ENCODE results near the gene ZFAND2B.
"Not testable (repeated sequence)": the region's sequence is repeated elsewhere in the genome, so short reads cannot be mapped to it uniquely, and the experiment has no call there.

Gene ZFAND2B

DNA sequence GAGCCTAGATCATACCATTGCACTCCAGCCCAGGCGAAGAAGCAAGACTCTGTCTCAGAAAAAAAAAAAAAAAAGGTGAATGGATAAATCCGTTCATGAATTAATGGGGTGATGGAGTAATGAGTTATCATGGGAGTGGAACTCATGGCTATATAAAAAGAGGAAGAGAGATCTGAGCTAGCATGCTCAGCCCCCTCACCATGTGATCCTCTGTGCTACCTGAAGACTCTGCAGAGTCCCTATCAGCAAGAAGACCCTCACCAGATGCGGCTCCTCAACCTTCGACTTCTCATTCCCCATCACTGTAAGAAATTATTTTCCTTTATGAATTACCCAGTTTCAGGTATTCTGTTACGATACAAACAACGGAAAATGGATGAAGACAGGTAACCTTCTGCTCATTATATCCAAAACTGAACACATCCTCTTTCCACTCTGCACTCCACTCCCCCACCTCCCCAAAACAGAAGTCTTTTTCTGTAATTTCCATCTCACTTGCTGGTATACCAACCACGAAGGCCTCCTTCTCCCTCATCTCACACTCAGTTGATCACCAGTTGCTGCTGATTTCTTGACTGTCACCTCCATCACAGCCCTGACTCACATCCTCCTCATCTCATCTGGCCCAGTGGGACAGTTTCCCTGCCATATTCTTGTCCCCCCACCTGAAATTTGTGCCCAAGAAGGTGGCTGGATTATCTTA lies 19.7 kb upstream of the ZFAND2B start:
- H3K4me3 ChIP-seq (ENCODE audit: control insufficient read depth, low read depth, low read length): no peak overlapping the region
- no peak for DNase-seq (ENCODE audit: low read depth)
- TF ChIP-seq, protein P1, sequence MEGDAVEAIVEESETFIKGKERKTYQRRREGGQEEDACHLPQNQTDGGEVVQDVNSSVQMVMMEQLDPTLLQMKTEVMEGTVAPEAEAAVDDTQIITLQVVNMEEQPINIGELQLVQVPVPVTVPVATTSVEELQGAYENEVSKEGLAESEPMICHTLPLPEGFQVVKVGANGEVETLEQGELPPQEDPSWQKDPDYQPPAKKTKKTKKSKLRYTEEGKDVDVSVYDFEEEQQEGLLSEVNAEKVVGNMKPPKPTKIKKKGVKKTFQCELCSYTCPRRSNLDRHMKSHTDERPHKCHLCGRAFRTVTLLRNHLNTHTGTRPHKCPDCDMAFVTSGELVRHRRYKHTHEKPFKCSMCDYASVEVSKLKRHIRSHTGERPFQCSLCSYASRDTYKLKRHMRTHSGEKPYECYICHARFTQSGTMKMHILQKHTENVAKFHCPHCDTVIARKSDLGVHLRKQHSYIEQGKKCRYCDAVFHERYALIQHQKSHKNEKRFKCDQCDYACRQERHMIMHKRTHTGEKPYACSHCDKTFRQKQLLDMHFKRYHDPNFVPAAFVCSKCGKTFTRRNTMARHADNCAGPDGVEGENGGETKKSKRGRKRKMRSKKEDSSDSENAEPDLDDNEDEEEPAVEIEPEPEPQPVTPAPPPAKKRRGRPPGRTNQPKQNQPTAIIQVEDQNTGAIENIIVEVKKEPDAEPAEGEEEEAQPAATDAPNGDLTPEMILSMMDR (conservative IDR thresholded peaks at IDR 0.05; ENCODE audit: control insufficient read depth, insufficient read depth, low read depth, low read length): no peak

GRCh38 chr2:219197388-219197787 lies 9.2 kb upstream of the ZFAND2B start:
- DNase-seq (ENCODE audit: low read depth): no peak
- TF ChIP-seq, protein P1 (conservative IDR thresholded peaks at IDR 0.05; ENCODE audit: control insufficient read depth, insufficient read depth, low read depth, low read length): no peak
- no peak overlapping the region for H3K4me3 ChIP-seq (ENCODE audit: control insufficient read depth, low read depth, low read length)

- DNase-seq (ENCODE audit: low read depth): no peak
Measured at GRCh38 chr2:219198974-219199373, 7.6 kb upstream of the ZFAND2B start.

GRCh38 chr2:219199470-219200211 lies 6.9 kb upstream of the ZFAND2B start:
- TF ChIP-seq, protein P1 (conservative IDR thresholded peaks at IDR 0.05; ENCODE audit: control insufficient read depth, insufficient read depth, low read depth, low read length): no peak
- DNase-seq (ENCODE audit: low read depth): no peak
- H3K4me3 ChIP-seq (ENCODE audit: control insufficient read depth, low read depth, low read length): no peak overlapping the region

More at GRCh38 chr2:219198974-219199373, 7.6 kb upstream of the ZFAND2B start:
- H3K4me3 ChIP-seq (ENCODE audit: control insufficient read depth, low read depth, low read length): no peak overlapping the region
- TF ChIP-seq, protein P1 (conservative IDR thresholded peaks at IDR 0.05; ENCODE audit: control insufficient read depth, insufficient read depth, low read depth, low read length): no peak

DNA sequence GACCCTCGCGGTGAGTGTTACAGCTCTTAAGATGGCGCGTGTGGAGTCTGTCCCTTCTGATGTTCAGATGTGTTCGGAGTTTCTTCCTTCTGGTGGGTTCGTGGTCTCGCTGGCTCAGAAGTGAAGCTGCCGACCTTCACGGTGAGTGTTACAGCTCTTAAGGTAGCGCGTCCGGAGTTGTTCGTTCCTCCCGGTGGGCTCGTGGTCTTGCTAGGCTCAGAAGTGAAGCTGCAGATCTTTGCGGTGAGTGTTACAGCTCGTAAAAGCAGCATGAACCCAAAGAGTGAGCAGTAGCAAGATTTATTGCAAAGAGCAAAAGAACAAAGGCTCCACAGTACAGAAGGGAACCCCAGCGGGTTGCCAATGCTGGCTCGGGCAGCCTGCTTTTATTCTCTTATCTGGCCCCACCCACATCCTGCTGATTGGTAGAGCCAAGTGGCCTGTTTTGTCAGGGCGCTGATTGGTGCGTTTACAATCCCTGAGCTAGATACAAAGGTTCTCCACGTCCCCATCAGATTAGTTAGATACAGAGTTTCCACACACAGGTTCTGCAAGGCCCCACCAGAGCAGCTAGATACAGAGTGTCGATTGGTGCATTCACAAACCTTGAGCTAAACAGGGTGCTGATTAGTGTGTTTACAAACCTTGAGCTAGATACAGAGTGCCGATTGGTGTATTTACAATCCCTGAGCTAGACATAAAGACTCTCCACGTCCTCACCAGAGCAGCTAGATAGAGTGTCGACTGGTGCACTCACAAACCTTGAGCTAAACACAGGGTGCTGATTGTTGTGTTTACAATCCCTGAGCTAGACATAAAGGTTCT lies 5.9 kb upstream of the ZFAND2B start:
- DNase-seq (ENCODE audit: low read depth); H3K4me3 ChIP-seq (ENCODE audit: control insufficient read depth, low read depth, low read length): not testable (repeated sequence)

DNA sequence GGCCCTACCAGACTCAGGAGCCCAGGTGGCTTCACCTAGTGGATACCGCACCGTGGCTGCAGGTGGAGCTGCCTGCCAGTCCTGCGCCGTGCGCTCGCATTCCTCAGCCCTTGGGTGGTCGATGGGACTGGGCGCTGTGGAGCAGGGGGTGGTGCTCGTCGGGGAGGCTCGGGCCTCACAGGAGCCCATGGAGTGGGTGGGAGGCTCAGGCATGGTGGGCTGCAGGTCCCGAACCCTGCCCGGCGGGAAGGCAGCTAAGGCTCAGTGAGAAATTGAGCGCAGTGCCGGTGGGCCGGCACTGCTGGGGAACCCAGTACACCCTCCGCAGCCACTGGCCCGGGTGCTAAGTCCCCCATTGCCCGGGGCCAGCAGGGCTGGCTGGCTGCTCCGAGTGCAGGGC lies 5.3 kb upstream of the ZFAND2B start:
- not testable (repeated sequence) for DNase-seq (ENCODE audit: low read depth)

GRCh38 chr2:219204425-219205164 lies 2.0 kb upstream of the ZFAND2B start:
- H3K4me3 ChIP-seq (ENCODE audit: control insufficient read depth, low read depth, low read length): no peak overlapping the region
- TF ChIP-seq, protein P1 (conservative IDR thresholded peaks at IDR 0.05; ENCODE audit: control insufficient read depth, insufficient read depth, low read depth, low read length): no peak
- no peak for DNase-seq (ENCODE audit: low read depth)

More for the DNA sequence above, 5.3 kb upstream of the ZFAND2B start:
- H3K4me3 ChIP-seq (ENCODE audit: control insufficient read depth, low read depth, low read length): not testable (repeated sequence)
